NCI-H2081 (cell line): Measurements from ENCODE around the gene PKD2.
"Not testable (repeated sequence)": the region's sequence is repeated elsewhere in the genome, so short reads cannot be mapped to it uniquely, and the experiment has no call there.

ENCODE experiments used
- DNase-seq, 2 experiments: peaks; one replicate each; lab custom pipeline; 2025; lab: John Stamatoyannopoulos, UW

Gene PKD2

GRCh38 chr4:87986508-87986907 is 20.9 kb upstream of the PKD2 start:
- no peak for DNase-seq

- no peak for DNase-seq
Observed at GRCh38 chr4:87989765-87990164, 17.7 kb upstream of the PKD2 start.

- no peak for DNase-seq
Observed at GRCh38 chr4:87995435-87995834, 12.0 kb upstream of the PKD2 start.

GRCh38 chr4:87999191-87999691 is 8.2 kb upstream of the PKD2 start:
- not testable (repeated sequence) for DNase-seq

GRCh38 chr4:88001871-88002270 is 5.6 kb upstream of the PKD2 start:
- no peak for DNase-seq

GRCh38 chr4:88002786-88003185 is 4.6 kb upstream of the PKD2 start:
- peak in 1 of 2 experiments; percentile 2 for DNase-seq

- DNase-seq = no peak
Observed at GRCh38 chr4:88003261-88003660, 4.2 kb upstream of the PKD2 start.

GRCh38 chr4:88005076-88005475 is 2.4 kb upstream of the PKD2 start:
- no peak for DNase-seq

GRCh38 chr4:88005946-88006345 is 1.5 kb upstream of the PKD2 start:
- DNase-seq = no peak

- DNase-seq = no peak
Observed at GRCh38 chr4:88006956-88007303, 505 bp upstream of the PKD2 start.

- DNase-seq = peak; percentile 29 to 46
Observed at GRCh38 chr4:88008122-88008742, 797 bp downstream of the PKD2 start.

GRCh38 chr4:88008743-88009171 is 1.3 kb downstream of the PKD2 start:
- DNase-seq = no peak

- DNase-seq = no peak
Observed at GRCh38 chr4:88009871-88010270, 2.4 kb downstream of the PKD2 start.

GRCh38 chr4:88010966-88011365 is 3.5 kb downstream of the PKD2 start:
- no peak for DNase-seq

GRCh38 chr4:88012647-88013046 is 5.2 kb downstream of the PKD2 start:
- no peak for DNase-seq

GRCh38 chr4:88014386-88014905 is 7.0 kb downstream of the PKD2 start:
- DNase-seq = no peak

GRCh38 chr4:88015659-88016295 is 8.3 kb downstream of the PKD2 start:
- no peak for DNase-seq

- DNase-seq = no peak
Observed at GRCh38 chr4:88017516-88018297, 10.3 kb downstream of the PKD2 start.

- no peak for DNase-seq
Observed at GRCh38 chr4:88018466-88018865, 11.0 kb downstream of the PKD2 start.

- no peak for DNase-seq
Observed at GRCh38 chr4:88021824-88022223, 14.4 kb downstream of the PKD2 start.

- DNase-seq = no peak
Observed at GRCh38 chr4:88022289-88022688, 14.9 kb downstream of the PKD2 start.

- not testable (repeated sequence) for DNase-seq
Observed at GRCh38 chr4:88025868-88026661, 18.6 kb downstream of the PKD2 start.
